Astrocyte (in vitro differentiated cells and primary cell): ENCODE measurements around the gene MPRIP. TPM values are rescaled to one million over a fixed set of nuclear protein-coding genes. Genes with fewer than 3 reads are reported as not detected.

Experiments
- DNase-seq: peaks from one replicate; pipeline ENCODE4 v3.0.0-alpha.2; 2010; ENCODE audit warnings: low read depth
- FAIRE-seq: peaks from 2 replicates; lab custom pipeline; 2011; peaks lifted over from hg19 to GRCh38; lab: Jason Lieb, UNC
- H2AFZ ChIP-seq: 2 replicates; pipeline ENCODE4 v1.6.0; 2012; ENCODE audit warnings: low read depth, low read length, inconsistent platforms
- H3K27ac ChIP-seq: 2 replicates; pipeline ENCODE4 v1.5.1; 2011; ENCODE audit warnings: low read depth, low read length, inconsistent platforms
- H3K27me3 ChIP-seq: 2 replicates; pipeline ENCODE4 v1.6.0; 2011; ENCODE audit warnings: low read length, inconsistent platforms; ENCODE audit not compliant: insufficient read depth
- H3K36me3 ChIP-seq: 2 replicates; pipeline ENCODE4 v1.5.1; 2011; ENCODE audit warnings: low read length, inconsistent platforms; ENCODE audit not compliant: insufficient read depth
- H3K4me1 ChIP-seq: 2 replicates; pipeline ENCODE4 v1.5.1; 2011; ENCODE audit warnings: low read length, inconsistent platforms; ENCODE audit not compliant: insufficient read depth
- H3K4me2 ChIP-seq: 2 replicates; pipeline ENCODE4 v1.6.0; 2012; ENCODE audit warnings: low read length, inconsistent platforms
- H3K4me3 ChIP-seq: 2 replicates; pipeline ENCODE4 v1.5.1; 2011; ENCODE audit warnings: low read depth, mild to moderate bottlenecking, low read length, inconsistent platforms; ENCODE audit not compliant: insufficient read depth
- H3K79me2 ChIP-seq: 2 replicates; pipeline ENCODE4 v1.6.0; 2012; ENCODE audit warnings: mild to moderate bottlenecking, low read length, inconsistent platforms; ENCODE audit not compliant: insufficient read depth
- H3K9ac ChIP-seq: 2 replicates; pipeline ENCODE4 v1.6.0; 2012; ENCODE audit warnings: mild to moderate bottlenecking, low read length, inconsistent platforms
- H3K9me3 ChIP-seq: 2 replicates; pipeline ENCODE4 v1.5.1; 2012; ENCODE audit warnings: low read depth, mild to moderate bottlenecking, low read length, inconsistent platforms; ENCODE audit not compliant: insufficient read depth
- H4K20me1 ChIP-seq: 2 replicates; pipeline ENCODE4 v1.6.0; 2012; ENCODE audit warnings: low read length, inconsistent platforms; ENCODE audit not compliant: insufficient read depth
- H3K27ac Mint-ChIP-seq: one replicate; pipeline ENCODE4 v1.8.0; 2021; ENCODE audit warnings: mild to moderate bottlenecking, mixed read lengths; ENCODE audit not compliant: unreplicated experiment
- H3K27me3 Mint-ChIP-seq: one replicate; pipeline ENCODE4 v1.8.0; 2021; ENCODE audit warnings: low read depth, mixed read lengths; ENCODE audit not compliant: unreplicated experiment
- H3K36me3 Mint-ChIP-seq: one replicate; pipeline ENCODE4 v1.8.0; 2021; ENCODE audit warnings: low read depth, mixed read lengths; ENCODE audit not compliant: unreplicated experiment
- H3K4me1 Mint-ChIP-seq: one replicate; pipeline ENCODE4 v1.8.0; 2021; ENCODE audit warnings: low read depth, mixed read lengths; ENCODE audit not compliant: unreplicated experiment
- H3K4me3 Mint-ChIP-seq: one replicate; pipeline ENCODE4 v1.8.0; 2021; ENCODE audit warnings: mild to moderate bottlenecking, moderate library complexity, mixed read lengths; ENCODE audit not compliant: unreplicated experiment
- H3K9me3 Mint-ChIP-seq: one replicate; pipeline ENCODE4 v1.8.0; 2021; ENCODE audit warnings: mild to moderate bottlenecking, mixed read lengths; ENCODE audit not compliant: unreplicated experiment
- EZH2 ChIP-seq: IDR thresholded peaks from 2 replicates; pipeline ENCODE4 v1.6.1; 2012; ENCODE audit warnings: mild to moderate bottlenecking, low read length, inconsistent platforms; ENCODE audit not compliant: insufficient read depth
- total RNA-seq: library from RNA; stranded (reverse); gene quantifications from 2 replicates; pipeline ENCODE4 v1.2.1, GENCODE V29; 2021
- TF ChIP-seq, protein P1 (sequence below): IDR thresholded peaks from 2 replicates; pipeline ENCODE4 v1.5.1; 2011; ENCODE audit warnings: low read depth, mild to moderate bottlenecking, inconsistent platforms, low read length, moderate library complexity; ENCODE audit not compliant: insufficient read depth

The MPRIP gene
- total RNA-seq, 1 donor from 2014 or later, result 176 TPM

- peaks cover 13% of the 10 kb centered on the region for H3K27me3 Mint-ChIP-seq
- Histone ChIP-seq H4K20me1 (peaks cover 19% of the 10 kb centered on the region), H2AFZ (no peak overlapping the region), H3K36me3 (no peaks in the 10 kb centered on the region), H3K27ac (no peak overlapping the region), H3K4me3 (no peak overlapping the region), H3K27me3 (no peaks in the 10 kb centered on the region), H3K4me1 (peaks cover 22% of the 10 kb centered on the region), H3K9ac (no peak overlapping the region), H3K79me2 (no peaks in the 10 kb centered on the region), H3K9me3 (no peaks in the 10 kb centered on the region), H3K4me2 (no peak overlapping the region)
- TF ChIP-seq, protein P1, sequence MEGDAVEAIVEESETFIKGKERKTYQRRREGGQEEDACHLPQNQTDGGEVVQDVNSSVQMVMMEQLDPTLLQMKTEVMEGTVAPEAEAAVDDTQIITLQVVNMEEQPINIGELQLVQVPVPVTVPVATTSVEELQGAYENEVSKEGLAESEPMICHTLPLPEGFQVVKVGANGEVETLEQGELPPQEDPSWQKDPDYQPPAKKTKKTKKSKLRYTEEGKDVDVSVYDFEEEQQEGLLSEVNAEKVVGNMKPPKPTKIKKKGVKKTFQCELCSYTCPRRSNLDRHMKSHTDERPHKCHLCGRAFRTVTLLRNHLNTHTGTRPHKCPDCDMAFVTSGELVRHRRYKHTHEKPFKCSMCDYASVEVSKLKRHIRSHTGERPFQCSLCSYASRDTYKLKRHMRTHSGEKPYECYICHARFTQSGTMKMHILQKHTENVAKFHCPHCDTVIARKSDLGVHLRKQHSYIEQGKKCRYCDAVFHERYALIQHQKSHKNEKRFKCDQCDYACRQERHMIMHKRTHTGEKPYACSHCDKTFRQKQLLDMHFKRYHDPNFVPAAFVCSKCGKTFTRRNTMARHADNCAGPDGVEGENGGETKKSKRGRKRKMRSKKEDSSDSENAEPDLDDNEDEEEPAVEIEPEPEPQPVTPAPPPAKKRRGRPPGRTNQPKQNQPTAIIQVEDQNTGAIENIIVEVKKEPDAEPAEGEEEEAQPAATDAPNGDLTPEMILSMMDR, result no peak
- H3K36me3 Mint-ChIP-seq, result peaks cover 9% of the 10 kb centered on the region
- no peaks in the 10 kb centered on the region for H3K4me1 Mint-ChIP-seq
- FAIRE-seq, result no peak
- H3K4me3 Mint-ChIP-seq, result no peak overlapping the region
- H3K27ac Mint-ChIP-seq, result no peak overlapping the region
- no peak for DNase-seq
- no peaks in the 10 kb centered on the region for H3K9me3 Mint-ChIP-seq
Measured at GRCh38 chr17:17206913-17207335, 164.7 kb downstream of the MPRIP start.

DNA sequence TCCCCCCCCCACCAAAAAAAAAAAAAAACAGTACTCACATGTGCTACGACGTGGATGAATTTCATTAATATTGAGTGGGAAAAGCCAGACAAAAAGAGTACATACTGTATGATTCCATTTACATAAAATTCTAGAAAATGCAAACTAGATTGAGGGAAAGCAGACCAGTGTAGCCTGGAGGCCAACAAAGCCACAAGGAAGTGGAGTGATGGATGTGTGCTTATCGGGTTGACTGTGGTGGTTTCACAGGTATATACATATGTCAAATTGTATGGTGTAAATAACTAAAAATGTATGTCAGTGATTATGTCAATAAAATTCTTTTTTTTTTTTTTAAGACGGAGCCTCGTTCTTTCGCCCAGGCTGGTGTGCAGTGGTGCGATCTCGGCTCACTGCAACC is 165.7 kb downstream of the MPRIP start:
- peaks cover 6% of the 10 kb centered on the region for H3K36me3 Mint-ChIP-seq
- no peak overlapping the region for H3K4me2 ChIP-seq
- no peak for FAIRE-seq
- H2AFZ ChIP-seq, result no peak overlapping the region
- H3K9ac ChIP-seq, result no peak overlapping the region
- H3K4me1 Mint-ChIP-seq, result no peaks in the 10 kb centered on the region
- peaks cover 6% of the 10 kb centered on the region for H3K36me3 ChIP-seq
- no peak for DNase-seq
- H4K20me1 ChIP-seq, result peaks cover 19% of the 10 kb centered on the region
- no peak for TF ChIP-seq EZH2
- TF ChIP-seq, protein P1, result no peak
- peaks cover 22% of the 10 kb centered on the region for H3K4me1 ChIP-seq
- H3K4me3 Mint-ChIP-seq, result no peak overlapping the region
- no peak overlapping the region for H3K4me3 ChIP-seq
- H3K27me3 ChIP-seq, result no peaks in the 10 kb centered on the region
- H3K27ac ChIP-seq, result no peak overlapping the region
- no peaks in the 10 kb centered on the region for H3K9me3 ChIP-seq
- H3K27me3 Mint-ChIP-seq, result peaks cover 11% of the 10 kb centered on the region
- H3K9me3 Mint-ChIP-seq, result no peaks in the 10 kb centered on the region
- H3K79me2 ChIP-seq, result no peaks in the 10 kb centered on the region
- H3K27ac Mint-ChIP-seq, result no peak overlapping the region

- Histone ChIP-seq H3K79me2 (no peaks in the 10 kb centered on the region), H3K27ac (no peak overlapping the region), H3K36me3 (peaks cover 32% of the 10 kb centered on the region), H3K27me3 (no peaks in the 10 kb centered on the region), H3K9ac (no peak overlapping the region), H2AFZ (no peak overlapping the region), H3K9me3 (no peaks in the 10 kb centered on the region), H3K4me2 (no peak overlapping the region), H3K4me3 (no peak overlapping the region), H3K4me1 (no peaks in the 10 kb centered on the region), H4K20me1 (peaks cover 15% of the 10 kb centered on the region)
- TF ChIP-seq, protein P1, result no peak
- TF ChIP-seq EZH2, result no peak
- no peak overlapping the region for H3K4me3 Mint-ChIP-seq
- DNase-seq (no peak), FAIRE-seq (no peak)
- H3K9me3 Mint-ChIP-seq, result no peaks in the 10 kb centered on the region
- H3K36me3 Mint-ChIP-seq, result peaks cover 11% of the 10 kb centered on the region
- no peaks in the 10 kb centered on the region for H3K4me1 Mint-ChIP-seq
- no peaks in the 10 kb centered on the region for H3K27me3 Mint-ChIP-seq
- no peak overlapping the region for H3K27ac Mint-ChIP-seq
Measured at GRCh38 chr17:17213775-17214174, 171.5 kb downstream of the MPRIP start.
